NOMO-1 (cell line): ENCODE data around the gene STRN3.
A peak's percentile ranks its signal among the peaks of the same experiment; 100 is the strongest.

Experiments
- DNase-seq, 2 experiments: peaks; one replicate each; lab custom pipeline; 2025; ENCODE audit not compliant: unreplicated experiment in 2 of 2; lab: John Stamatoyannopoulos, UW

Gene STRN3

GRCh38 chr14:30876692-30877091 lies 149.5 kb downstream of the STRN3 start:
- no peak for DNase-seq

DNA sequence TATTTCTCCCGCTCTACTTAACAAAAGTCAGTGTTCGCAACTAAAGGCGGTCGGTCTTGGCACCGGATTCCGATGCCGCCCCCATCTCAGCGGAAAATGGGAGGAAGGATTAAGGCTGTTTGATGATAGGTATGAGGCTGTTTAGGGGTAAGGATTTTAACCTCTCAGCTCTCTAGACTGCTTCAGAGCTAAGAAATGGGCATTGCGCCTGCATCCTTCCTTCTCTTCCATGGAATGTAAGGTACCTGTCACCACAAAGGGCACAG lies 150.5 kb downstream of the STRN3 start:
- DNase-seq = no peak

GRCh38 chr14:30874999-30875787 lies 151.0 kb downstream of the STRN3 start:
- DNase-seq = no peak

- peak; percentile 53 to 59 for DNase-seq
These were observed 151.8 kb downstream of the STRN3 start, which contains the start of gene COCH for GRCh38 chr14:30874120-30874998. Gene COCH, plus strand, starts transcription at chr14:30874559. Its CDS starts 380 bp downstream, at chr14:30874939.

DNA sequence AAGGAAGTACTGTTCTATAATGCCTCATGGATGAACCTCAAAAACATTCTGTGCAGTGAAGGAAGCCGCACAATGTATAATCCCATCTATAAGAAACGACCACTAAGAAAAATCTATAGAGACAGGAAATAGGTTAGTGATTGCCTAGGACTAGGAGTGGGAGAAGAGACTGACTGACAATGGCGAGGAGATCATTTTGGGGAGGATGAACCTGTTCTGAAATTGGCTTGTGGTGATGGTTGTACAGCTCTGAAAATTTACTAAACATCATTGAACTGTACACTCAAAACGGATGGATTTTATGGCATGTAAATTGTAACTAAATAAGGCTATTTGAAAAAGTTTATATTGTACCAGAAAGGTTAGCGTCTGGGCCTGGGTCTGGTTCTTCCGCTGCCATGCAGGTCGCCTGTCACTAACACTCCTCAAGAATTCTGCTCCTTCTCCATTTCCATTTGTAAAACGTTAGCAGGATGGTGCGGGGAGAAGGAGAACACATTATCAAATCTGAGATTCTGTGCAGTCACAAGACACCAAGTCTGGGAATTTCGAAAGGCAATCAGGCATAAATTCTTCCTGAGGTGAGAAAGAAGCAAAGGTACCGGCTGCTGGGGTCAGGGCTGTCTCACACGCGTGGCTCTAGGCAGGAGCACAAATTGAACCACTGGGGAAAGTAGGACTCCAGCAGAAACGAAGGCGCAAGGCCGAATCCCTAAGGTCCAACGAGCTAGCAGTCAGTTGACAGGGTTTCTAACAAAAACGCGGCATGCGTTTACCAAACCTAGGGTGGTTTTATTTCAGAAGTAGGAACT lies 152.7 kb downstream of the STRN3 start:
- DNase-seq = no peak

DNA sequence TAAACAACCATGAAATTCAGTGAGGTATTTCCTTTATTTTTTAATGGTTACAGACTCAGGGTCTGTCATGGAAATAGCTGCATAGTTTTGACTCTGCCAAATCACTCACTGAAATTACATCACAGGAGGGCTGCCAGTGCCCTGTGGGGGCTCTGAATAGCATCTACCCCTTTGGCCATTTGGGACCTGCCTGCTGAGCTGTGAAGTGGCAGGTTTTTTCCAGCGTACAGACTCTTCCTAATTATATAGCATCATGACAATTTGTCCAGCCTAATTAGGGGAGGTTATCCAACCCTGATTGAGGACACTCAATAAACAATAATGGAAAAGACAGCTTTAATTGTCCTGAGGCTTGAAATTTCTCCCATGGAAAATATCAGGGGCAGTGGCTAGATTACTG lies 153.6 kb downstream of the STRN3 start:
- no peak for DNase-seq

DNA sequence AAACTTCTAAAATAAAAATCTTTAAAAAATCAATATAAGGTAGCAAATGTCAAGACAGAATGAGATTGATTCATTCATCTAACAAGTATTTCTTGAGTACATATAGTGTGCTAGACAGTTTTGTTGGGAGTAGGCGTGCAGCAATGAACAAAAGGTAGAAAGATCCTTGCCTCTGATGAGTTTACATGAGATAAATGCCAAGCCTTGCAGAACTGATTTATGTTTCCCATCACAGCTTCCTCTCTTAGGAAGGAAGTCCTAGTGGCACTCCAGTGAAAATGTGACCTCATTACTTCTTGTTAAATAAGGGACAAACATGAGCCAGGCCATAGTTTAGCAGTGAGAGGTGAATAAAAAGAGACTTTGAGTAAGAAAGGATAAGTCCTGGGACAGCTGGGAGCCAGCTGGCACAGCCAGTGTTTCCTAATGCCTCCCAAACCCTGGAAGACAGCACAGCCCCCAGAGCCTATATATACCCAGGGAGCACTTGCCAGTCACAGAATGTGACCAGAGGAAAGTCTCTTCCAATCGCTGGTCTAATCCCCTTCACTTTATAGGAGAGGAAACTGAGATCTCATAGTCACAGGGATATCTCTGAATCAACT lies 156.5 kb downstream of the STRN3 start:
- DNase-seq = no peak

- DNase-seq = no peak
These were observed 157.4 kb downstream of the STRN3 start for GRCh38 chr14:30868736-30869135.

DNA sequence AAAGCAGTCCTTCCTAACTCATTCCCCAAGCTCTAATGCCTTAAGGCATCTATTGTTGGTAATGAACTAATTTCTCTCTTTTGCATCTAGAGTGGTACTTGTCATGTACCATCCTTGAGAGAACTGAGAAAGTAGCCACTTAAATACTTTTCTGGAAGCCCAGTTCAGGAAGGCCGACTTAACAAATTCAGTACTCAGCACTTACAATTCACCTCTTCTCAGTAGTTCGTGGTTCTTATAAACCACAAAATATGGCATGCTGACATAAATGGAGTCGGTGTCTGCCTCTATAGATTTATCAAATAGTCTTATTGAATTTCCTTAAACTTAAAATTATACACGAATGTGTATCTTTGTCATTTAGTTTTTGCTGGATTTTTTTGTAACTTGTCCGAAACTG lies 161.2 kb downstream of the STRN3 start:
- no peak for DNase-seq

GRCh38 chr14:30861200-30861599 lies 165.0 kb downstream of the STRN3 start:
- DNase-seq = peak; percentile 23 to 60

DNA sequence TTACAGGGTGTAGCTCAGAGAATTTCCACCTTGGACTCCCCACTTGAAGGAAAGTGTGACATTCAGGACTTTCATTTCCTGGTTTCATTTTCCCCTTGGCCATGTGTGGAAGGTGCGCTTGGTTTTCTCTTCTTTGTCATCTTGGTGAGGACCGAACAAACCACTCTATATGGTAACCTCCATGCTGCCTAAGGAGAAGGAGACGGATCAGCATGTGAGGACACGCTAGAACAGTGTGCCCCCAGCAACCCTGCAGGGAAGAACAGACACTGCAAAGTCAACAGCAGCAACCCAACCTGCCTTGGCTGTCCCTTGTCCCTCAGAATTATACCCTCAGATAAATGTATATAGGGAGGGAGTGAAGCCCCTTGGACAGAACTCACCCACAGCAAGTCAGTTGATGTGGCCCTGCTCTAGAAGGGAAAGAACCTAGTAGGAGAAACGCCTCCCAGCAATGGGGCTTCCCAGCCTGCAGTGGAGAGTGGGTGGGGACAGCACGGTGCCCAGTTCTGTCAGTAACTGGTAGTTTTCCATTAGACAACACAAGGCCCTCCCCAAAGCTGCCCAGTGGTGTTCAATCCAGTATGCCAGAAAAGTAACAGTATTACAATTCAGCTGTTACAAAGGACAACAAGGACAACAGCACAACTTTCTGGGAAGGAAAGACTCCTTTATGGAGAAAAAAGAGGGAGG lies 170.7 kb downstream of the STRN3 start:
- DNase-seq = no peak

DNA sequence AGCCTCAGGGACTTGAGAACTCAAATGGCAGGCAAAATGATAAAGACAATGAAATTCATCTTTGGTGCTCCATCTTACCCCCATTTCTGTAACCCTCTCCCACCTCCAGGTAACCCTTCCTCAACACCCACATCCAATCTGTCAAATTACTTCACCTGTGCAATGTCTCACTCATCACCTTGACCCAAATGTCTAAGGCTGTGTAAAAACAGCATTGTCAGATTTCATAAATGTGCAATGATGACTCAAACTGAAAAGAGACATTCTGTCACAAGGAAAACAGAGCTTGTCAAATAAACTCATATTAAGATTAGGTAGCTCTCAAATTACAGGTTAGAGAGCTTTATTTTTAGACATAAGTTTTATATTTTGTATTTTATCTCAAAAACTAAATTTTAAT lies 171.7 kb downstream of the STRN3 start:
- no peak for DNase-seq

GRCh38 chr14:30853946-30854345 lies 172.2 kb downstream of the STRN3 start:
- no peak for DNase-seq

DNA sequence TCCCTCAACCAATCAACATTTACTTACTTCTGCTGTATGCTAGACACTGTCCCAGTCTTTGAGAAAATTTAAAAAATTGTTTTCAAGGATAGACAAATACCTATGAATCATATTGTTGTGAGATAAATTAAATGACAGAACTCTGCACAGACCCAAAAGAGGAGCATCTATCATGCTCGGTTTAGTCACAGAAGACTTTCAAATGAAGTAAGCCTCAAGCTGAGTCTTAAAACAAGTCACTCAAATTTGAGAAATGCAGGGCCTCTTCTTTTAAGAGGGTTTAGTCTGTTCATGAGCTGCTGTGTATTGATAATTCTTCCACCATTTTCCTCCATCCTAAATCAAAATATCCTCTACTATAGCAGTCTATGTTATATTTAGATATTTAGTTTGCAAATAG lies 176.2 kb downstream of the STRN3 start:
- DNase-seq = no peak

DNA sequence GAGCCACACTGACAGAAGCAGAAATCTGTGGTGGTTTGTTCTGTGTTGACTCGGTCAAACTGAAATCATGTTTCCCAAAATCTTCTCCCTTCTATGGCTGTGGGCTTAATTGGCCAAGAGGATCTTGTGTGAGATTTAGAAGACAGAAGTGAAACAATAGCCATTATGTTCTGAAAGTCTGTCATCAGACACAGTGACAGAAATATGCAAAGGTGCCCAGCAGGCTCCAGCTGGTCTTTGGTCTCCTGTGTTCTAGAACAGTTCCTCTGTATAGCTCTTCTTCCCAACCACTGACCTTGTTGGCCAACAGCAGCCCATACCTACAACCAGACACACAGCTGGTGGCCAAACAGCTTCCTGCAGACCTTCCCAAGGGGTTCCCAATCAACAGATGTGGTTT lies 176.8 kb downstream of the STRN3 start:
- DNase-seq = peak; percentile 52 to 85

GRCh38 chr14:30848449-30849240 lies 177.5 kb downstream of the STRN3 start:
- DNase-seq = peak; percentile 55 to 84
